LNCAP (cell line): ENCODE data around the gene APBA3.

Experiments
- TF ChIP-seq, protein P1 (sequence below): fragments of 450-650 bp; IDR thresholded peaks from 2 replicates; pipeline ENCODE4 v1.5.1; 2017; ENCODE audit warnings: mild to moderate bottlenecking

Gene APBA3

DNA sequence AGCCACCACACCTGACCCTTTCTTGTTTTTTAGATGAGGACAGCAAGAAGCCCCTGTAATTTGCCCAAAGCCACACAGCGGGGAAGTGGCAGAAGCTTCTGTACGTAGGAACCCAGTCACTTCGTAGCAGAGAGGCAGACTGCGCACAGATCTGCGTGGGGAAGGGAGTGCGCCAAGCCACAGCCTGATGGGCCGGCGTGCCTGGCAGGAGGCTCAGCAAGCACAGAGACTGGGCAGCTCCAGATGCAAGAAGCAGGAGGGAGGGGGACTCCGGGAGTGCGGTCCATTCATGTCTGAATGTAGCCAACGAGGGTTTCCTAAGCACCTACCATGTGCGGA is 53.7 kb downstream of the APBA3 start:
- TF ChIP-seq, protein P1, sequence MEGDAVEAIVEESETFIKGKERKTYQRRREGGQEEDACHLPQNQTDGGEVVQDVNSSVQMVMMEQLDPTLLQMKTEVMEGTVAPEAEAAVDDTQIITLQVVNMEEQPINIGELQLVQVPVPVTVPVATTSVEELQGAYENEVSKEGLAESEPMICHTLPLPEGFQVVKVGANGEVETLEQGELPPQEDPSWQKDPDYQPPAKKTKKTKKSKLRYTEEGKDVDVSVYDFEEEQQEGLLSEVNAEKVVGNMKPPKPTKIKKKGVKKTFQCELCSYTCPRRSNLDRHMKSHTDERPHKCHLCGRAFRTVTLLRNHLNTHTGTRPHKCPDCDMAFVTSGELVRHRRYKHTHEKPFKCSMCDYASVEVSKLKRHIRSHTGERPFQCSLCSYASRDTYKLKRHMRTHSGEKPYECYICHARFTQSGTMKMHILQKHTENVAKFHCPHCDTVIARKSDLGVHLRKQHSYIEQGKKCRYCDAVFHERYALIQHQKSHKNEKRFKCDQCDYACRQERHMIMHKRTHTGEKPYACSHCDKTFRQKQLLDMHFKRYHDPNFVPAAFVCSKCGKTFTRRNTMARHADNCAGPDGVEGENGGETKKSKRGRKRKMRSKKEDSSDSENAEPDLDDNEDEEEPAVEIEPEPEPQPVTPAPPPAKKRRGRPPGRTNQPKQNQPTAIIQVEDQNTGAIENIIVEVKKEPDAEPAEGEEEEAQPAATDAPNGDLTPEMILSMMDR = no peak

DNA sequence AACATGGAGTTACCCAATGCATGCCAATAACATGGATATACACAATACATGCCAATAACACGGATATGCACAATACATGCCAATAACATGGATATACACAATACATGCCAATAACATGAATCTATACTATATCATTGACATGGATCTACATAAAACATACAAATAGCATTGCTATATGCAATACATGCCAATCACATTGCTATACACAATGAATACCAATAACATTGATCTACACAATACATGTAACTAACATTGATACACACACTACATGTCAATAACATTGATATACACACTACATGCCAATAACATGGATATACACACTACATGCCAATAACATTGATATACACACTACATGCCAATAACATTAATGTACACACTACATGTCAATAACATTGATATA is 60.3 kb downstream of the APBA3 start:
- TF ChIP-seq, protein P1 = no peak
